ENCODE data around the gene DNAJB8.

DNAJB8 gene

DNA sequence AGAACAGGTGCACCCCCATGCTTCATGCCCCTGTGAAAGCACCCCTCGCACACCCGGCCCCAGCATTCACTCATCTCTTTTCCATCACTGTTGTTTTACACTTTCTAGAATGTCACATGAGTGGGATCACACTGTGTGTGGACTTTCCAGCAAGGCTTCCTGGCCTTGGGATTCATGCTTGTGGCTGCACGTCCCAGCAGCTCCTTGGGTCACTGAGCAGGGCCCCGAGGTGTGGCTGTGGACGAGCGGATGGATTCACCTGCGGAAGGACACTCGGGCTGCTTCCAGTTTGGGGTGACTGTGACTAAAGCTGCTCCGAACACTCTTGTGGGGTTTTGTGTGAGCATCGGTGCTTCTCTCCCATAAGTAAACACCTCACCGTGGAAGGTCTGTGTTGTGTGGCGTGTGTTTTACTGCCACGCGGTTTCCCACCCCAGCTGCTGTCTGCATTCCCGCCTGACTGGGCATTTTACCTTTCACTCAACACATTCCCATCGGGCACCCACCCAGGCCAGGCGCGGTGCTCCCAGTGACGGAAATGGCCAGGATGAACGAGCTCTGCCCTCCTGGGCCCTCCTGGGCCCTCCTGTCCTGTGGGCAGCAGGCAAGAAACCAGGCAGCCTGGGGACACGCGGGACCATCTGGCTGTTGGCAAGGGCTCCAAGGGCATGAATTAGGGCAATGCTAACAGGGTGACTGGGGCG lies 41.4 kb downstream of the DNAJB8 start:
- DNase-seq (ENCODE audit: extremely low spot score): no peak
- TF ChIP-seq, protein P1, sequence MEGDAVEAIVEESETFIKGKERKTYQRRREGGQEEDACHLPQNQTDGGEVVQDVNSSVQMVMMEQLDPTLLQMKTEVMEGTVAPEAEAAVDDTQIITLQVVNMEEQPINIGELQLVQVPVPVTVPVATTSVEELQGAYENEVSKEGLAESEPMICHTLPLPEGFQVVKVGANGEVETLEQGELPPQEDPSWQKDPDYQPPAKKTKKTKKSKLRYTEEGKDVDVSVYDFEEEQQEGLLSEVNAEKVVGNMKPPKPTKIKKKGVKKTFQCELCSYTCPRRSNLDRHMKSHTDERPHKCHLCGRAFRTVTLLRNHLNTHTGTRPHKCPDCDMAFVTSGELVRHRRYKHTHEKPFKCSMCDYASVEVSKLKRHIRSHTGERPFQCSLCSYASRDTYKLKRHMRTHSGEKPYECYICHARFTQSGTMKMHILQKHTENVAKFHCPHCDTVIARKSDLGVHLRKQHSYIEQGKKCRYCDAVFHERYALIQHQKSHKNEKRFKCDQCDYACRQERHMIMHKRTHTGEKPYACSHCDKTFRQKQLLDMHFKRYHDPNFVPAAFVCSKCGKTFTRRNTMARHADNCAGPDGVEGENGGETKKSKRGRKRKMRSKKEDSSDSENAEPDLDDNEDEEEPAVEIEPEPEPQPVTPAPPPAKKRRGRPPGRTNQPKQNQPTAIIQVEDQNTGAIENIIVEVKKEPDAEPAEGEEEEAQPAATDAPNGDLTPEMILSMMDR (IDR thresholded peaks at IDR 0.05; ENCODE audit: control extremely low read depth, extremely low read depth, low read depth, missing control alignments): no peak
- ChIA-PET POLR2A (no interaction called here), CTCF (interaction anchor here (0.5 to 6.4 kb wide), 28 partner anchors 9 to 330 kb away, joined by 3 to 69 read pairs (median 3); no protein-coding TSS in a partner anchor)

DNA sequence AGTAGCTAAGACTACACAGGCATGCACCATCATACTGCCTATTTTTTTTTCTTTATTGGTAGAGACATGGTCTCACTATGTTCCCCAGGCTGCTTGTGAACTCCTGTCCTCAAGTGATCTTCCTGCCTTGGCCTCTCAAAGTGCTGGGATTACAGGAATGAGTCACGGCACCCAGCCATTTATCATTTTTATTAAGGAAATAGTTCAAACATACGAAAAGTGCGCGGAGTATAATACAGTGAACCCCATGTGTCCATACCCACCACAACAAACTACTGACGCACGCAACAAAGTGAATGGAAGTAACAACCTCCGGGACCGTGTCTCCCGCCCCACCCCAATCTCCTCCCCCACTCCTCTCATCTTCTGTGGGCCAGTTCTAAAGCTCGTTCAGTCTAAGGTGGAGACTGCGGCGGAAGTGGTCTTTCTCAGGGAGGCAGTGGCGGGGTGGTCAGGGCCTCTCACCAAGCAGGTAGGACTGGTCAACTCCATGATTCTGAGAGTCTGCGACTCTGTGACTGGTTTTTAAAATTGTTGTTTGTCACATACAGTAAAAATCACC lies 42.1 kb downstream of the DNAJB8 start:
- ChIA-PET POLR2A (no interaction called here), CTCF (interaction anchor here (1.2 to 6.4 kb wide), 5 partner anchors 11 to 329 kb away, joined by 3 to 69 read pairs (median 9); no protein-coding TSS in a partner anchor)
- TF ChIP-seq, protein P1 (IDR thresholded peaks at IDR 0.05; ENCODE audit: control extremely low read depth, extremely low read depth, low read depth, missing control alignments): no peak
- DNase-seq (ENCODE audit: extremely low spot score): no peak

DNA sequence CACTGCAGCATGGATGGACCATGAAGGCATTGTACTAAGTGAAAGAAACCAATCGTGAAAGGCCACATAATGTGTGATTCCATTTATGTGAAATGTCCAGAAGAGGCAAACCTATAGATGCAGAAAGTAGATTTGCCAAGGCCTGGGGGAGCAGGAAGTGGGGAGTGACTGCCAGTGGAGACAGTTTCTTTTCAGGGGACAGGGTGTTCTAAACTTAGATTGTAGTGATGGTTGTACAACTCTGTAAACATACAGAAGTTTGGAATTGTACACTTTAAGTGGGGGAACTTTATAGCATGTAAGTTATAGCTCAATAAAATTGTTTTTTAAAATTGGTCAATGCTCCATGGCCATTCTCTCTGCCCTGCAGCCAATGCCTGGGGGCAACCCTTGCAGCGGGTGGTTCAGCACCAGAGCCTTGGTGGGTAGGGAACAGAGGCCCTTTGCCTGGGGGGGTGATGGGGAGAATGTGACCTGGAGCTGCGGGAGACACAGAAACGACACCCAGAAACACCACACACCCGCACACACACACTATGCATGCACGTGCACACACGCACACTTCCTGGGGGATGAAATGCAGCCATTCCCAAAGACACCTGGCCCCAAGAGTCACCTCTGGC lies 43.1 kb downstream of the DNAJB8 start:
- CTCF ChIA-PET: interaction anchor here (1.0 to 6.4 kb wide), 5 partner anchors 11 to 328 kb away, joined by 3 to 69 read pairs (median 9); no protein-coding TSS in a partner anchor
- TF ChIP-seq, protein P1 (IDR thresholded peaks at IDR 0.05; ENCODE audit: control extremely low read depth, extremely low read depth, low read depth, missing control alignments): no peak
- POLR2A ChIA-PET: no interaction called here
- no peak for DNase-seq (ENCODE audit: extremely low spot score)

DNA sequence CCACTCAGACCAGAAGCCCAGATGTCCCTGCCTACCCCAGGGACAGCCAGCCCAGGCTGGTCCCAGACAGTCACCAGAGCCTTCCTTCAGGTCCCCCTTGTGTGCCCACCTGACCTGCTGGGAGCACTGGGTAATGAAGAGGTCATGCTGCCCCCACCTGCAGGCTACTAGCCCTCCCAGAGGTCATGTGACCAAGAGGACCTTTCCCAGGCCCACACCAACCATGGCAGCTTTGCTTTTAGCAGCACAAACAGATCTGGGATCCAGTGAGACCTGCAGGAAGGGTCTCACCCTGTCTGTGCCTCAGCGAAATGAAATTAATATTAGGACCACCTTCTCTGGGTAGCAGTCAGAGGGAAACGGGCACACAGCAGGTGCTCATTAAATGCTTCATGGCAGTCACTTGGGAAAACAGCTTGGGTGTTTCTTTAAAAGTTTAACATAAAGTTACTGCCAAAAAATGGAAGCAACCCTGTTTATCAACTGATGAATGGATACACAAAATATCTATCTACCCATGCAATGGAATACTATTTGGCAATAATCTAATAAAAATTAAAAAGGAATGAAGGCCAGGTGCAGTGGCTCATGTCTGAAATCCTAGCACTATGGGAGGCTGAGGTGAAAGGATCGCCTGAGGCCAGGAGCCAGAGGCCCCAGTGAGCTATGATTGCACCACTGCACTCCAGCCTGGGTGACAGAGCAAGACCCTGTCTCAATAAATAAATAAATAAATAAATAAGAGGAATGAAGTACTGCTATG lies 43.7 kb downstream of the DNAJB8 start:
- TF ChIP-seq, protein P1 (IDR thresholded peaks at IDR 0.05; ENCODE audit: control extremely low read depth, extremely low read depth, low read depth, missing control alignments): no peak
- no peak for DNase-seq (ENCODE audit: extremely low spot score)
- ChIA-PET CTCF (interaction anchor here (1.0 to 6.4 kb wide), 5 partner anchors 13 to 184 kb away, joined by 3 to 69 read pairs (median 4); no protein-coding TSS in a partner anchor), POLR2A (no interaction called here)

DNA sequence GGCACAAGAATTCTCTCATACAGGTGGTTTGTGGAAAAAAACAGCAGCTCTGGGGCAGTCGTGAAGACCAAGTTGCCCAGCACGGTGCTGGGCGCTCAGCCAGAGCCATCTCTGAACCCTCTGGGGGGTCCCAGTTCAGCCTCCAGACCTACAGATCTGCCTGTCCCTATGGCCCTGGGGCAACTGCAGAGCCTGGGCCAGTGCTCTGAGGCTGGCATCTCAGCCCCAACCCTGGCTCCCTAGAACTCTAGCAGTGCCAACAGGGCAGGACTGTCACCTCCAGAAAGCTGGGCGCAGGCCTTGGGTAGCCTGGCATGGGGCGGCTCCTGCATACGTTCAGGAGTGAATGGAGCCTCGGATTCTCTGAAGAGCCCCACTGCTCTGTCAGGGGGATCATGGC lies 44.7 kb downstream of the DNAJB8 start:
- CTCF ChIA-PET: interaction anchor here (0.9 to 6.4 kb wide), 4 partner anchors 12 to 185 kb away, joined by 3 to 69 read pairs (median 4); no protein-coding TSS in a partner anchor
- no peak for DNase-seq (ENCODE audit: extremely low spot score)
- TF ChIP-seq, protein P1 (IDR thresholded peaks at IDR 0.05; ENCODE audit: control extremely low read depth, extremely low read depth, low read depth, missing control alignments): no peak
- POLR2A ChIA-PET: no interaction called here

DNA sequence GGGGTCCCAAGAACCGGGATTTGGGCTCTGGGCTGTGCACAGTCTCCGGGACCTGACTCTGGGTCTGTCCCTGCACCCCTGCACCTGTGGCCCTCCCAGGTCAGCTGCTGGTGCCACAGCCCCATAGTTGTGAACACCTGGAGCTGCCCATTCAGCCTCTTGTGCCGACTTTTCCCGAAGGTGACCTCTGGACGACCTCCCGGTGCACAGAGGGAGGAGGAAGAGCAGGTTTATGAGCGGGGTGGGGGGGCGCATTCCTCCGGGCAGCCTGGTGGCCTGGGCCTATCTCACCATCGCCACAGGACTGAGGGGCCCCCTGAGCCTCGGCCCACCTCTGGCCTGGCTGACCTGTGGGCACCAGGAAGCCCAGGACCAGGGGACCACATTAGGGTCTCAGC lies 45.3 kb downstream of the DNAJB8 start:
- POLR2A ChIA-PET: no interaction called here
- TF ChIP-seq, protein P1 (IDR thresholded peaks at IDR 0.05; ENCODE audit: control extremely low read depth, extremely low read depth, low read depth, missing control alignments): no peak
- no peak for DNase-seq (ENCODE audit: extremely low spot score)
- CTCF ChIA-PET: interaction anchor here (0.9 to 1.9 kb wide), 3 partner anchors 12 to 78 kb away, joined by 3 to 5 read pairs (median 3); no protein-coding TSS in a partner anchor
